ENCODE measurements around the gene RNF144B.

DNA sequence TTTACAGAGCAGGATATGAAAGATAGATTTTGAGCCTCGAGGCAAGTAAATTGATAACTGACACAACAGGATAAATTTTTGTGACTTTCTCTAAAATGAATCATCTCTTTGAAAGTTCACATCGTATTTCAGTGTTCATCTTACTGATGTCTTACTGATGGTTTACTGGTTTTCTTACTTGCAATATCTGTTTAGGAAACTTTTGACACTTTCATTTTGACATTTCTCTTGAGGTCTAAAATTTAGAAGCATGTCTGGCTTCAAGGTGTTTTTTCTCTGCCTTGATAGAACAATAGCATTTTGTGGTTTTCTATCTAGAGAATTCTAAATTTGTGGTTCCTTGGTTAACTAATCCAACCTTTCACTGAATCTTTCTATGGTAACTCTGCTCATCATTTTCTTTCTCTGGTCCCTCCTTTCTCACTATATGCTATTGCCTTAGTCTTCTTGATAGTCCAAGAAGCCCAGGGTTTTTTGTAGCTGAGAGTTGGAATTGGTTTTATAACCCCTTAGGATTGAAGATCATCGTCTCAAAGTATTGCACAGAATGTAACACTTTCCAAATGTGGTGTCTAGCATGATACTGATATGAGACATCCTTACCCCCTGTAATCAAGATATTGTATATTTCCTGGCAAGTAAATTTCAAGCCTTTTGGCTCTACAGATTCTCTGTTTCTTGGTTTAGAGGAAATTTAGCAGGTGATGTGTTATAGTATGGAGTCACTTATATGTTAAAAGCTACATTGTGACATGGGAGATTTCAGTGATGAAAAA is 98.7 kb downstream of the RNF144B start:
- TF ChIP-seq POLR2A (IDR thresholded peaks at IDR 0.05; ENCODE audit: low read depth, low read length) (no peak), POLR2AphosphoS5 (IDR thresholded peaks at IDR 0.05; ENCODE audit: low read depth, low read length) (no peak)

All from GM12891 (cell line).